ENCODE results near the gene PDE4D. TPM values are rescaled to one million over a fixed set of nuclear protein-coding genes. Genes with fewer than 3 reads are reported as not detected.
"Not testable (repeated sequence)": the region's sequence is repeated elsewhere in the genome, so short reads cannot be mapped to it uniquely, and the experiment has no call there.

PDE4D gene
- total RNA-seq, 2 experiments from 2014 or later, result 0.50 to 0.51 TPM

DNA sequence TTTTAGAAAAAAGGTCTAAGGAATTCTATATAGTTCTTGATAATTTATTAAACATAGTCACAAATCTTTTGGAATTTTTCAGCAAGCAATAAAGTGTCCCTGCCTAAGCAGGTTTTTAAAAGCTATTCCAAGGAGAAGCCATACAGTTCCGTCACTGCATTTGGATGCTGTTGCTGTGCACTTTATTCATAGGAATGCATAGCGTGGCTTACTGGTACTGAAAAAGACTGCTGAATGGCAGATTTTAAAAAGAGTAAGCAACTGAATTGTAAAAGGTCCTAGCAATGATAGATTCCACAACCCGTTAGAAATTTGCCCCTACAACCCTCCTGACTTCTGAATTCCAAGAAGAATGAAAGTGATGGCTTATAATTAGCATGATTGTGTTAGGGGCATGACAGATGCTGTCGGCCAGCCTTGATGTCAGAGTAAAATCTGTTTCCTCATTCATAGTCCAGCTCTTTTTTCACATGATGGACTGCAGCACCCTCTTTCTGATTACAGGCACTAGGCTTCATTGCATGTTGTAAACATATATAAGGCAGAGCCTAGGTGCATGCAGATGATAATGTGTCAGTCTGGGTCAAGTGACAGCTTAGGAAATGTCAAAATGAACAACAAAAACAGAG lies 227.0 kb downstream of the PDE4D start:
- peak; percentile 13 for DNase-seq (ENCODE audit: low spot score)
- no peaks in the 10 kb centered on the region for H4K20me1 ChIP-seq (ENCODE audit: insufficient read depth, low read length)
- H2AFZ ChIP-seq (ENCODE audit: low read length), result no peak overlapping the region
- CTCF ChIA-PET (ENCODE audit: unreplicated experiment), result no interaction called here
- no peak overlapping the region for H3K4me2 ChIP-seq (ENCODE audit: low read length)
- no TSS peak for BruUV-seq (replicated peaks)
- peaks cover 7% of the 10 kb centered on the region for H3K4me1 ChIP-seq (ENCODE audit: insufficient read depth, low read length, poor library complexity, severe bottlenecking)
- no peak overlapping the region for H3K27ac ChIP-seq (ENCODE audit: low read depth, low read length, poor library complexity, severe bottlenecking)
- POLR2A ChIA-PET, result interaction anchor here (0.6 kb wide), 1 partner anchor 410 kb away, joined by 3 read pairs; no protein-coding TSS in a partner anchor
- intact Hi-C loops (cut with micrococcal nuclease; ENCODE audit: unreplicated experiment), result loop anchor here (10.0 kb wide), 1 partner anchor 482 kb away; no protein-coding TSS in a partner anchor
- H3K36me3 ChIP-seq (ENCODE audit: insufficient read depth, low read length), result no peaks in the 10 kb centered on the region
- 0 out of 2 replicates have a peak, but pooled peaks have one; percentile 13 for TF ChIP-seq CTCF (conservative IDR thresholded peaks at IDR 0.05; ENCODE audit: low read length)
- no peak for TF ChIP-seq EZH2phosphoT487 (IDR thresholded peaks at IDR 0.05; ENCODE audit: borderline replicate concordance, low read depth, low read length)
- no peaks in the 10 kb centered on the region for H3K79me2 ChIP-seq (ENCODE audit: insufficient read depth, low read depth, low read length)
- no peak overlapping the region for H3K4me3 ChIP-seq (ENCODE audit: low read depth, low read length, poor library complexity, severe bottlenecking)
- H3K9me2 ChIP-seq (ENCODE audit: insufficient read depth, low read length), result no peaks in the 10 kb centered on the region
- no peaks in the 10 kb centered on the region for H3K9me3 ChIP-seq (ENCODE audit: low read length)

GRCh38 chr5:59665832-59666203 lies 227.7 kb downstream of the PDE4D start:
- BruUV-seq (replicated peaks); H3K36me3 ChIP-seq (ENCODE audit: insufficient read depth, low read length); CTCF ChIA-PET (ENCODE audit: unreplicated experiment); H3K9me2 ChIP-seq (ENCODE audit: insufficient read depth, low read length); H3K4me2 ChIP-seq (ENCODE audit: low read length); H4K20me1 ChIP-seq (ENCODE audit: insufficient read depth, low read length); DNase-seq (ENCODE audit: low spot score); H3K27ac ChIP-seq (ENCODE audit: low read depth, low read length, poor library complexity, severe bottlenecking); H3K79me2 ChIP-seq (ENCODE audit: insufficient read depth, low read depth, low read length); H3K9me3 ChIP-seq (ENCODE audit: low read length); H3K4me3 ChIP-seq (ENCODE audit: low read depth, low read length, poor library complexity, severe bottlenecking); H3K4me1 ChIP-seq (ENCODE audit: insufficient read depth, low read length, poor library complexity, severe bottlenecking); H2AFZ ChIP-seq (ENCODE audit: low read length): not testable (repeated sequence)
- peak; percentile 53 for TF ChIP-seq CTCF (conservative IDR thresholded peaks at IDR 0.05; ENCODE audit: low read length)
- POLR2A ChIA-PET, result interaction anchor here (0.6 kb wide), 1 partner anchor 410 kb away, joined by 3 read pairs; no protein-coding TSS in a partner anchor
- intact Hi-C loops (cut with micrococcal nuclease; ENCODE audit: unreplicated experiment), result loop anchor here (10.0 kb wide), 1 partner anchor 481 kb away; no protein-coding TSS in a partner anchor

DNA sequence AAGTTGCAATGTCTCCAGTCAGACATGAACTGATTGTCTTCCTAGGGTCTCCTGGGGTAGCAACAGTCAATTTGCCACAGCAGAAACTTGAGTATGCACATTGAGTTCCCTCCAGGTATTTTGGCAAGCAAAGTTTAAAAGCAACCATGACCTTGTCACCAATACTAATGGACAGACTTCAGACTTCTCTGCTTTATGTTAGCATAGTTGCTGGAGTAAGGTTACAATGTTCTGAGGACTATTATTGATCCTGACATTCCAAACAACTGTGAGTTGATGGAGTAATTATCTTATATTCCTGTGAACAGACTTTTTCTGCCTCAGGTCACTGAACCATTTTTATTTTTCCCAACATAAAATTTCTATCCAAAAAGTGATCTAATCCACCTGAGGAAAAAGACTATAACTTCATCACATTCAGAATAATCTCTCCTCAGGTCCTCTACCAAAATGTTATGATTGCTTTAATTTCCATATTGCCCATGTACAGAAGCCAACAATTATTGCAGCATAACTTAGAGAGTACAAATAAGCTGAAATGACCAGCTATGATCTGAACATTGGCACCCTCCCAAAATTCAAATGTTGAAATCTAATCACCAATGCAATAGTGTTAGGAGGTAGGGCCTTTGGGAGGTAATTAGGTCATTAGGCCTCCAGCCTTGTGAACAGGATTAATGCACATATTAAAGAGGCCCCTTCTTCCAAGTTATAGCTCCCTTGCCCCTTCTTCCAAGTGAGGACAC lies 228.3 kb downstream of the PDE4D start:
- intact Hi-C loops (cut with micrococcal nuclease; ENCODE audit: unreplicated experiment), result loop anchor here (10.0 kb wide), 1 partner anchor 480 kb away; no protein-coding TSS in a partner anchor
- Histone ChIP-seq H3K79me2 (ENCODE audit: insufficient read depth, low read depth, low read length) (no peaks in the 10 kb centered on the region), H3K27ac (ENCODE audit: low read depth, low read length, poor library complexity, severe bottlenecking) (no peak overlapping the region), H2AFZ (ENCODE audit: low read length) (peak overlapping the region; percentile 60; the same call in 1 of the 2 replicates), H3K4me2 (ENCODE audit: low read length) (no peak overlapping the region), H3K4me1 (ENCODE audit: insufficient read depth, low read length, poor library complexity, severe bottlenecking) (peaks cover 7% of the 10 kb centered on the region), H3K36me3 (ENCODE audit: insufficient read depth, low read length) (no peaks in the 10 kb centered on the region), H3K9me2 (ENCODE audit: insufficient read depth, low read length) (no peaks in the 10 kb centered on the region), H3K4me3 (ENCODE audit: low read depth, low read length, poor library complexity, severe bottlenecking) (no peak overlapping the region), H3K9me3 (ENCODE audit: low read length) (no peaks in the 10 kb centered on the region), H4K20me1 (ENCODE audit: insufficient read depth, low read length) (no peaks in the 10 kb centered on the region)
- BruUV-seq (replicated peaks), result no TSS peak
- DNase-seq (ENCODE audit: low spot score), result no peak
- CTCF ChIA-PET (ENCODE audit: unreplicated experiment), result no interaction called here
- POLR2A ChIA-PET, result no interaction called here
- TF ChIP-seq CTCF (conservative IDR thresholded peaks at IDR 0.05; ENCODE audit: low read length), result no peak
- no peak for TF ChIP-seq EZH2phosphoT487 (IDR thresholded peaks at IDR 0.05; ENCODE audit: borderline replicate concordance, low read depth, low read length)
